HepG2 (cell line): ENCODE data around the gene ENTPD2. TPM values are rescaled to one million over a fixed set of nuclear protein-coding genes. Genes with fewer than 3 reads are reported as not detected.

ENCODE experiments used
- ARID4A ChIP-seq: sonication (generic); formaldehyde crosslinking; IDR thresholded peaks from 2 replicates; pipeline ENCODE4 v1.5.0; 2020; ENCODE audit warnings: mild to moderate bottlenecking, missing genetic modification reagents, borderline replicate concordance
- ASH2L ChIP-seq: fragments of 300-600, 200-600 bp; sonication (generic); IDR thresholded peaks from 2 replicates; pipeline ENCODE4 v1.7.0; 2017; ENCODE audit warnings: low read depth, mild to moderate bottlenecking, moderate library complexity, mixed read lengths, low read length; ENCODE audit not compliant: insufficient read length
- CBFB ChIP-seq: sonication (generic); formaldehyde crosslinking; IDR thresholded peaks from 2 replicates; pipeline ENCODE4 v1.4.0; 2020; ENCODE audit warnings: missing genetic modification reagents
- CENPT ChIP-seq: sonication (generic); formaldehyde crosslinking; IDR thresholded peaks from 2 replicates; pipeline ENCODE4 v1.8.0; 2022; ENCODE audit warnings: low read depth, mild to moderate bottlenecking, moderate library complexity, missing genetic modification reagents
- ETV5 ChIP-seq: IDR thresholded peaks from 2 replicates; pipeline ENCODE4 v1.6.1; 2018; ENCODE audit warnings: missing biosample characterization, missing genetic modification reagents, inconsistent platforms, borderline replicate concordance
- HMGXB4 ChIP-seq, 2 experiments: sonication (generic) in 1 of 2; formaldehyde crosslinking in 1 of 2; IDR thresholded peaks; 2 replicates each; pipeline versions ENCODE4 v1.4.0 to v1.6.1; 2018 to 2020; ENCODE audit warnings: missing genetic modification reagents in 2 of 2, borderline replicate concordance in 1 of 2, low read depth in 1 of 2, mild to moderate bottlenecking in 1 of 2, missing biosample characterization in 1 of 2
- IRX3 ChIP-seq: sonication (generic); formaldehyde crosslinking; IDR thresholded peaks from 2 replicates; pipeline ENCODE4 v1.8.1; 2023; ENCODE audit warnings: mild to moderate bottlenecking, low read depth, missing genetic modification reagents, borderline replicate concordance
- MXD1 ChIP-seq: sonication (generic); formaldehyde crosslinking; IDR thresholded peaks from 2 replicates; pipeline ENCODE4 v1.4.0; 2020; ENCODE audit warnings: mild to moderate bottlenecking, missing genetic modification reagents
- POLR2A ChIP-seq, 2 experiments: IDR thresholded peaks; 2 replicates each; pipeline ENCODE4 v1.6.1; 2011; ENCODE audit warnings: low read depth in 2 of 2, low read length in 2 of 2, mild to moderate bottlenecking in 1 of 2, moderate library complexity in 1 of 2; ENCODE audit not compliant: insufficient read depth in 1 of 2
- RAD51 ChIP-seq: fragments of 450-650 bp; IDR thresholded peaks from 2 replicates; pipeline ENCODE4 v1.6.1; 2016; ENCODE audit warnings: borderline replicate concordance
- STAG1 ChIP-seq: sonication (generic); formaldehyde crosslinking; IDR thresholded peaks from 2 replicates; pipeline ENCODE4 v1.4.0; 2020; ENCODE audit warnings: missing genetic modification reagents
- TBL1XR1 ChIP-seq: fragments of 150-350 bp; IDR thresholded peaks from 2 replicates; pipeline ENCODE4 v1.6.1; 2014; ENCODE audit warnings: borderline replicate concordance, low read length; ENCODE audit not compliant: partially characterized antibody
- TERF1 ChIP-seq: sonication (generic); formaldehyde crosslinking; IDR thresholded peaks from 2 replicates; pipeline ENCODE4 v1.8.0; 2022; ENCODE audit warnings: mild to moderate bottlenecking, missing genetic modification reagents, moderate library complexity
- THYN1 ChIP-seq: sonication (generic); formaldehyde crosslinking; IDR thresholded peaks from 2 replicates; pipeline ENCODE4 v1.8.1; 2023; ENCODE audit warnings: low read depth, mild to moderate bottlenecking, moderate library complexity, missing genetic modification reagents, borderline replicate concordance
- TOPORS ChIP-seq: sonication (generic); formaldehyde crosslinking; IDR thresholded peaks from 2 replicates; pipeline ENCODE4 v1.8.0; 2023; ENCODE audit warnings: mild to moderate bottlenecking, missing genetic modification reagents
- ZBTB7B ChIP-seq: sonication (generic); formaldehyde crosslinking; IDR thresholded peaks from 2 replicates; pipeline ENCODE4 v1.4.0; 2020; ENCODE audit warnings: missing genetic modification reagents
- ZNF20 ChIP-seq: sonication (generic); formaldehyde crosslinking; IDR thresholded peaks from 2 replicates; pipeline ENCODE4 v1.4.0; 2020; ENCODE audit warnings: mild to moderate bottlenecking, moderate library complexity, missing genetic modification reagents
- ZNF274 ChIP-seq: sonication (generic); formaldehyde crosslinking; IDR thresholded peaks from 2 replicates; pipeline ENCODE4 v1.5.1; 2020; ENCODE audit warnings: mild to moderate bottlenecking, missing genetic modification reagents
- ZNF343 ChIP-seq: sonication (generic); formaldehyde crosslinking; IDR thresholded peaks from 2 replicates; pipeline ENCODE4 v1.4.0; 2020; ENCODE audit warnings: mild to moderate bottlenecking, missing genetic modification reagents
- ZNF557 ChIP-seq: sonication (generic); formaldehyde crosslinking; IDR thresholded peaks from 2 replicates; pipeline ENCODE4 v1.4.0; 2020; ENCODE audit warnings: missing genetic modification reagents
- ZNF761 ChIP-seq: sonication (generic); formaldehyde crosslinking; conservative IDR thresholded peaks from 2 replicates; pipeline ENCODE4 v1.4.0; 2020; ENCODE audit warnings: mild to moderate bottlenecking, missing genetic modification reagents
- ZNF773 ChIP-seq: sonication (generic); formaldehyde crosslinking; IDR thresholded peaks from 2 replicates; pipeline ENCODE4 v1.4.0; 2020; ENCODE audit warnings: missing genetic modification reagents, borderline replicate concordance
- polyA plus RNA-seq, 8 experiments: library from polyadenylated mRNA; depleted of rRNA in 3 of 8; stranded (reverse) in 7 of 8; unstranded in 1 of 8; fragments of >200 nt; fragmentation: Illumina TruSeq in 4 of 8; extraction: Trizol in 4 of 8; gene quantifications; 2 replicates each; pipeline versions ENCODE4 v1.2.1 to v1.2.3, GENCODE V29; 2011 to 2016; ENCODE audit warnings: low read depth in 4 of 8, missing spikeins in 1 of 8, mixed read lengths in 1 of 8; ENCODE audit not compliant: insufficient read depth in 1 of 8
- total RNA-seq, 5 experiments: library from RNA; depleted of rRNA; stranded (reverse); fragments of >200 nt; fragmentation: Illumina TruSeq; extraction: Trizol; gene quantifications; 2 replicates each; pipeline ENCODE4 v1.2.3, GENCODE V29; 2016; ENCODE audit warnings: low read depth in 1 of 5

Gene ENTPD2
- total and polyA plus RNA-seq, 2 of the 13 experiments (the other 11 are each of a cell fraction or from before 2014, with no cell fraction given), result 0.95 to 3.2 TPM

GRCh38 chr9:137067860-137068538 is 14.1 kb upstream of the ENTPD2 start (continued):
- TF ChIP-seq MXD1 (CRISPR knock-in tag), result 0 out of 2 replicates have a peak, but pooled peaks have one; percentile 60
- no peak for TF ChIP-seq TERF1
- TF ChIP-seq ZNF343 (CRISPR knock-in tag), result no peak
- TF ChIP-seq CBFB (CRISPR knock-in tag), result no peak
- no peak for TF ChIP-seq CENPT (CRISPR knock-in tag)
- peak; percentile 83 for TF ChIP-seq ARID4A
- TF ChIP-seq TOPORS (CRISPR knock-in tag), result no peak
- TF ChIP-seq STAG1 (CRISPR knock-in tag), result peak; percentile 68
- no peak for TF ChIP-seq IRX3
- no peak for TF ChIP-seq TBL1XR1
- TF ChIP-seq ZNF557 (CRISPR knock-in tag), result 0 out of 2 replicates have a peak, but pooled peaks have one; percentile 47
- no peak for TF ChIP-seq ZNF773 (CRISPR knock-in tag)
- no peak; the same call in 1 of the 2 replicates for TF ChIP-seq THYN1
- no peak for TF ChIP-seq ZNF20
- TF ChIP-seq ZNF274 (CRISPR knock-in tag), result peak; percentile 37; the same call in 1 of the 2 replicates
- peak; percentile 76 to 82; a peak in 3 of 4 replicates for TF ChIP-seq HMGXB4 (CRISPR knock-in tag; IDR thresholded peaks at IDR 0.05; ENCODE audit: borderline replicate concordance in 1 of 2, low read depth in 1 of 2)
- no peak for TF ChIP-seq POLR2A (IDR thresholded peaks at IDR 0.05; ENCODE audit: insufficient read depth in 1 of 2, low read depth in 2 of 2, low read length in 2 of 2)
- TF ChIP-seq ZNF761 (CRISPR knock-in tag), result no peak
- no peak for TF ChIP-seq ASH2L
- TF ChIP-seq ZBTB7B (CRISPR knock-in tag), result 0 out of 2 replicates have a peak, but pooled peaks have one; percentile 22
- no peak for TF ChIP-seq RAD51
- TF ChIP-seq ETV5, result 0 out of 2 replicates have a peak, but pooled peaks have one; percentile 10
